GM12878 (cell line): Measurements from ENCODE around the gene ETF1. TPM values are rescaled to one million over a fixed set of nuclear protein-coding genes. Genes with fewer than 3 reads are reported as not detected.

Source experiments
- IKZF1 ChIP-seq: fragments of 450-650 bp; conservative IDR thresholded peaks from 2 replicates; pipeline ENCODE4 v1.6.1; 2017; ENCODE audit warnings: antibody characterized with exemption, mild to moderate bottlenecking
- MAX ChIP-seq: IDR thresholded peaks from 2 replicates; pipeline ENCODE4 v1.6.1; 2012; ENCODE audit warnings: low read depth, low read length, improper control_type of control experiment
- RAD51 ChIP-seq: fragments of 450-650 bp; IDR thresholded peaks from 2 replicates; pipeline ENCODE4 v1.6.1; 2016; ENCODE audit warnings: moderate library complexity, mild to moderate bottlenecking, inconsistent platforms
- SKIL ChIP-seq: fragments of 450-650 bp; IDR thresholded peaks from 2 replicates; pipeline ENCODE4 v1.6.1; 2017; ENCODE audit warnings: mild to moderate bottlenecking, low read depth, inconsistent platforms; ENCODE audit not compliant: poor library complexity, severe bottlenecking
- SMARCA5 ChIP-seq: fragments of 450-650 bp; IDR thresholded peaks from 2 replicates; pipeline ENCODE4 v1.6.1; 2017; ENCODE audit warnings: mild to moderate bottlenecking
- SREBF1 ChIP-seq: IDR thresholded peaks from 2 replicates; pipeline ENCODE4 v1.6.1; 2012; ENCODE audit warnings: mild to moderate bottlenecking, low read length
- polyA plus RNA-seq, 11 experiments: library from polyadenylated mRNA; depleted of rRNA in 4 of 11; unstranded in 6 of 11; stranded (reverse) in 5 of 11; fragments of >200 nt; fragmentation: Nextera tagmentation in 4 of 11; fragmentation: Illumina TruSeq in 1 of 11; extraction: Ambion mirVana in 4 of 11; extraction: Trizol in 1 of 11; gene quantifications; 1 replicate in 1 of 11; 2 replicates in 10 of 11; pipeline versions ENCODE4 v1.2.1 to v1.2.3, GENCODE V29; 2011 to 2016; ENCODE audit warnings: inconsistent platforms in 2 of 11, missing spikeins in 2 of 11, low read depth in 1 of 11
- total RNA-seq, 4 experiments: library from RNA; depleted of rRNA in 3 of 4; stranded (reverse); fragments of >200 nt in 3 of 4; fragmentation: Illumina TruSeq in 1 of 4; extraction: Trizol in 1 of 4; gene quantifications; 2 replicates each; pipeline versions ENCODE4 v1.2.1 to v1.2.3, GENCODE V29; 2013 to 2021

The ETF1 gene
- total and polyA plus RNA-seq, 10 of the 15 experiments (the other 5 are each of a cell fraction or from before 2014, with no cell fraction given): 29.8 to 145 (median 108) TPM

DNA sequence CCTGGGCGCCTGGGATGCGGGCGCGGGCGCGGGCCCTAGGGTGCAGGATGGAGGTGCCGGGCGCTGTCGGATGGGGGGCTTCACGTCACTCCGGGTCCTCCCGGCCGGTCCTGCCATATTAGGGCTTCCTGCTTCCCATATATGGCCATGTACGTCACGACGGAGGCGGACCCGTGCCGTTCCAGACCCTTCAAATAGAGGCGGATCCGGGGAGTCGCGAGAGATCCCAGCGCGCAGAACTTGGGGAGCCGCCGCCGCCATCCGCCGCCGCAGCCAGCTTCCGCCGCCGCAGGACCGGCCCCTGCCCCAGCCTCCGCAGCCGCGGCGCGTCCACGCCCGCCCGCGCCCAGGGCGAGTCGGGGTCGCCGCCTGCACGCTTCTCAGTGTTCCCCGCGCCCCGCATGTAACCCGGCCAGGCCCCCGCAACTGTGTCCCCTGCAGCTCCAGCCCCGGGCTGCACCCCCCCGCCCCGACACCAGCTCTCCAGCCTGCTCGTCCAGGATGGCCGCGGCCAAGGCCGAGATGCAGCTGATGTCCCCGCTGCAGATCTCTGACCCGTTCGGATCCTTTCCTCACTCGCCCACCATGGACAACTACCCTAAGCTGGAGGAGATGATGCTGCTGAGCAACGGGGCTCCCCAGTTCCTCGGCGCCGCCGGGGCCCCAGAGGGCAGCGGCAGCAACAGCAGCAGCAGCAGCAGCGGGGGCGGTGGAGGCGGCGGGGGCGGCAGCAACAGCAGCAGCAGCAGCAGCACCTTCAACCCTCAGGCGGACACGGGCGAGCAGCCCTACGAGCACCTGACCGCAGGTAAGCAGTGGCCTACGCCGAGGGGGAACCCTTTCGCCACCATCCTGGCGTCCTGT lies 77.5 kb downstream of the ETF1 start, which contains the start of gene EGR1 (continued):
- TF ChIP-seq MAX: no peak
- TF ChIP-seq SKIL: no peak
- no peak for TF ChIP-seq RAD51
- TF ChIP-seq SREBF1: no peak; the same call in 1 of the 2 replicates
- TF ChIP-seq SMARCA5: 0 out of 2 replicates have a peak, but pooled peaks have one; percentile 45
- TF ChIP-seq IKZF1: no peak
- TF ChIP-seq, all 136 proteins: peak for 36
